ENCODE measurements around the gene CDK15.

CDK15 gene

DNA sequence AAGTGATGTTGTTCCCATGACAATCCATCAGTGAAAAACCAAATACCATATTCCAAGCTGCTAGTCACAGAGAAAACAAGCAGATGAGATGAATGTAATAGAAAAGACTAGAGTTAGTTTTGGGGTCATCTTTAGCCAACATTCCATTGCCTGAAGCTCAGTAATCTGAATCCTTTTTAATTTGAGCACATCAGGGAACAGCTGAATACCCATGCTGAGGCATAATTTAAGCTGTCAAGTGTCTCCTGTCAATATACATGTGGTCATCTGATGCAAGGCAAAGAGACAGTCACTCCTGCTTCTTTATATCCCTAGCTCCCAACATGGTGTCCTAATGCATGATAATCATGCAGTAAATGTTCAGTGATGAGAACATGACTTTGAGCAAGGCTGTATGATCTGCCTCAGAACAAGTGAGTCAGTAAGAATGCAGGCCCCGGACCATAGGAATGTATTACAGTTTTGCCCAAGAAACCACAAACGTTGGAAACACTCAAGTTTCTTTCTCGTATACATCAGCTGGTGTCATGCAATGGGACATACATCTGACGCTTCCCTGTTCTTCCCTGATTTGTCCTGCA is 48.0 kb downstream of the CDK15 start:
- Histone ChIP-seq H3K36me3 (ENCODE audit: control insufficient read depth, insufficient read depth, low read length, severe bottlenecking) (no peaks in the 10 kb centered on the region), H3K27me3 (replicated peaks; ENCODE audit: control insufficient read depth, insufficient read depth, low read length) (no peaks in the 10 kb centered on the region), H3K9me3 (ENCODE audit: control insufficient read depth, low read length) (no peaks in the 10 kb centered on the region), H3K4me1 (ENCODE audit: control insufficient read depth, insufficient read depth, low read length) (peaks cover 9% of the 10 kb centered on the region), H3K9ac (ENCODE audit: low read length) (no peak overlapping the region), H3K4me3 (ENCODE audit: low read length) (no peak overlapping the region)
- DNase-seq (ENCODE audit: low read depth) = peak; percentile 96

- Histone ChIP-seq H3K36me3 (ENCODE audit: control insufficient read depth, insufficient read depth, low read length, severe bottlenecking) (no peaks in the 10 kb centered on the region), H3K4me3 (ENCODE audit: low read length) (no peak overlapping the region), H3K4me1 (ENCODE audit: control insufficient read depth, insufficient read depth, low read length) (peaks cover 9% of the 10 kb centered on the region), H3K9me3 (ENCODE audit: control insufficient read depth, low read length) (no peaks in the 10 kb centered on the region), H3K27me3 (replicated peaks; ENCODE audit: control insufficient read depth, insufficient read depth, low read length) (no peaks in the 10 kb centered on the region), H3K9ac (ENCODE audit: low read length) (no peak overlapping the region)
- DNase-seq (ENCODE audit: low read depth) = peak; percentile 55
Observed at GRCh38 chr2:201854841-201855240, 48.5 kb downstream of the CDK15 start.

- Histone ChIP-seq H3K9me3 (ENCODE audit: control insufficient read depth, low read length) (no peaks in the 10 kb centered on the region), H3K27me3 (replicated peaks; ENCODE audit: control insufficient read depth, insufficient read depth, low read length) (no peaks in the 10 kb centered on the region), H3K36me3 (ENCODE audit: control insufficient read depth, insufficient read depth, low read length, severe bottlenecking) (no peaks in the 10 kb centered on the region), H3K4me1 (ENCODE audit: control insufficient read depth, insufficient read depth, low read length) (peaks cover 9% of the 10 kb centered on the region), H3K4me3 (ENCODE audit: low read length) (no peak overlapping the region), H3K9ac (ENCODE audit: low read length) (no peak overlapping the region)
- no peak for DNase-seq (ENCODE audit: low read depth)
Observed at GRCh38 chr2:201855356-201855755, 49.0 kb downstream of the CDK15 start.

GRCh38 chr2:201857326-201857725 is 51.0 kb downstream of the CDK15 start:
- H3K4me1 ChIP-seq (ENCODE audit: control insufficient read depth, insufficient read depth, low read length) = peaks cover 9% of the 10 kb centered on the region
- H3K9ac ChIP-seq (ENCODE audit: low read length) = no peak overlapping the region
- H3K9me3 ChIP-seq (ENCODE audit: control insufficient read depth, low read length) = no peaks in the 10 kb centered on the region
- no peak overlapping the region for H3K4me3 ChIP-seq (ENCODE audit: low read length)
- H3K36me3 ChIP-seq (ENCODE audit: control insufficient read depth, insufficient read depth, low read length, severe bottlenecking) = no peaks in the 10 kb centered on the region
- no peak for DNase-seq (ENCODE audit: low read depth)
- H3K27me3 ChIP-seq (replicated peaks; ENCODE audit: control insufficient read depth, insufficient read depth, low read length) = no peaks in the 10 kb centered on the region

- no peak for DNase-seq (ENCODE audit: low read depth)
- Histone ChIP-seq H3K9me3 (ENCODE audit: control insufficient read depth, low read length) (no peaks in the 10 kb centered on the region), H3K27me3 (replicated peaks; ENCODE audit: control insufficient read depth, insufficient read depth, low read length) (no peaks in the 10 kb centered on the region), H3K4me1 (ENCODE audit: control insufficient read depth, insufficient read depth, low read length) (peaks cover 9% of the 10 kb centered on the region), H3K9ac (ENCODE audit: low read length) (no peak overlapping the region), H3K4me3 (ENCODE audit: low read length) (no peak overlapping the region), H3K36me3 (ENCODE audit: control insufficient read depth, insufficient read depth, low read length, severe bottlenecking) (no peaks in the 10 kb centered on the region)
Observed at GRCh38 chr2:201858281-201859184, 52.2 kb downstream of the CDK15 start.

DNA sequence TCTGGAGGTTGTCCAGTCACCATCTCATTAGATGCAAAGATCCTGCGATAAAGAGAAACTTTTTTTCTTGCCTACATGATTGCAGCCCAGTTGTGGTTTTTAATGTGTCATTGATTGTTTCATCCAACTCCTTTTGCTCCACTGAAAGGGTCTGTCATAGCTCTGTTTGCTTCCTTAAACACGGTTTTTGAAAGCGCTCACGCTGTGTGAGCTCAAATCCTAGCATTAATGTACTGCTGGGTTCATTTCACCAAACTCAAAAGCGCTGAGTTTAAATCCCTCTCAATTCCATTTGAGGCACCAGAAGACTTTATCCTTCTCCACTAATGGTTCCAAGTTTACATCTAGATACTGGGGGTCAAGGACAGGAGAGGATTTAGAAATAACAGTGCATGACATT is 53.6 kb downstream of the CDK15 start:
- no peaks in the 10 kb centered on the region for H3K9me3 ChIP-seq (ENCODE audit: control insufficient read depth, low read length)
- no peak overlapping the region for H3K9ac ChIP-seq (ENCODE audit: low read length)
- no peaks in the 10 kb centered on the region for H3K36me3 ChIP-seq (ENCODE audit: control insufficient read depth, insufficient read depth, low read length, severe bottlenecking)
- H3K4me1 ChIP-seq (ENCODE audit: control insufficient read depth, insufficient read depth, low read length) = peaks cover under 1% of the 10 kb centered on the region
- no peak overlapping the region for H3K4me3 ChIP-seq (ENCODE audit: low read length)
- DNase-seq (ENCODE audit: low read depth) = peak; percentile 60
- no peaks in the 10 kb centered on the region for H3K27me3 ChIP-seq (replicated peaks; ENCODE audit: control insufficient read depth, insufficient read depth, low read length)

DNA sequence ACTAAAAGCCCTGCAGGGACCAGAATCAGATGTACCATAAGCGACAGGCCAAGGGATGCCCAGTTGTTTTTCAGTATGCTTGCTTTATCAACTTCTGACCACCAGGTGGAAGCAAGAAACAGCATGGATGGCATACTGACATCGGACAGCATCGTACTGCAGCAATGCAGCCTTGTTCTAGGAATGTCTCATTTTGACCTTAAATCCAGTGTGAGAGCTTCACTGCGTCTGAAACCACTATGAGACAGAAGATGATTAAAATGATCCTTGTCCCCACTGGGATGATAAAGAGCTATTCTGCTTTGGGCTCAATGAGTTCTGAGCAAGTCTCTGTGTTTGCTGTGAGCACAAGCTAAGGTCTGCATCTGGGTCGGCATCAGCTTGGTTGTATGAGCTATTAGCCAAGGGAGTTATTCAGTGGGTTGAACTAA is 54.3 kb downstream of the CDK15 start:
- Histone ChIP-seq H3K4me1 (ENCODE audit: control insufficient read depth, insufficient read depth, low read length) (no peaks in the 10 kb centered on the region), H3K9me3 (ENCODE audit: control insufficient read depth, low read length) (no peaks in the 10 kb centered on the region), H3K4me3 (ENCODE audit: low read length) (no peak overlapping the region), H3K9ac (ENCODE audit: low read length) (no peak overlapping the region), H3K36me3 (ENCODE audit: control insufficient read depth, insufficient read depth, low read length, severe bottlenecking) (no peaks in the 10 kb centered on the region), H3K27me3 (replicated peaks; ENCODE audit: control insufficient read depth, insufficient read depth, low read length) (no peaks in the 10 kb centered on the region)
- DNase-seq (ENCODE audit: low read depth) = peak; percentile 91

GRCh38 chr2:201862843-201863242 is 56.5 kb downstream of the CDK15 start:
- no peak for DNase-seq (ENCODE audit: low read depth)

DNA sequence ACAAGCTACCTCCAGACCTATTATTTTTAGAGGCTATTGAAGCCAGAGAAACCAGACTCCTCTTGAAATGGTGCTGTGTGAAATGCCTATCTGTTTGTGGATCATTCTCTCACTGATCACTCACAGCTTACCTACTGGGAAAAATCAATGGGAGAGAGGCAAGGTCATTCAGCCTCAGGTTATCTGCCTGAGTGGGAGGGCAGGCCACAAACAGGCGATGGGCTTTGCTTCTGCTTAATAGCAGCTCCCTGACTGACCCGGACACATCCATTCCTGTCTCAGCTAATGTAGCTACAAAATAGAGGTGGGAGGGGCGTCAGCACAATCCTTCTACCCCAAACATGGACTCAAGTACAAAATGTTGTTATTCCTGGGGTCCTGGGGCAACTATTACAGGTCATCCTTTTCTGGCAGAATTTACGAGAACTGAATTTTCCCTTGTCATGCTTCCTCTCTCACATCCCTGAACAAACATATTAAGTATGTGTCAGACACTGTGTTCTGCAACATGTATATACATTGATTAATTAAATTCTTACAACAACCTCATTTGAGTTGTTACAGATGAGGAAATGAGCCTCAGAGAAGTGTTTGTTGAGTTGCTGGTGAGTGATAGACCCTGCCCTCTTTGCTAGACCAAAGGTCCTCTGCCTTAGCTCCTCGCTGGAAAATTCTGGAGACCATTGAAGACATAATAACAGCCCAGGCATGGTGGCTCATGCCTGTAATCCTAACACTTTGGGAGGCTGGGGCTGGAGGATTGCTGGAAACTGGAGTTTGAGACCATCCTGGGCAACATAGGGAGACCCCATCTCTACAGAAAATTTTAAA is 60.5 kb downstream of the CDK15 start:
- H3K4me3 ChIP-seq (ENCODE audit: low read length) = no peak overlapping the region
- no peaks in the 10 kb centered on the region for H3K4me1 ChIP-seq (ENCODE audit: control insufficient read depth, insufficient read depth, low read length)
- H3K36me3 ChIP-seq (ENCODE audit: control insufficient read depth, insufficient read depth, low read length, severe bottlenecking) = no peaks in the 10 kb centered on the region
- no peak overlapping the region for H3K9ac ChIP-seq (ENCODE audit: low read length)
- H3K27me3 ChIP-seq (replicated peaks; ENCODE audit: control insufficient read depth, insufficient read depth, low read length) = no peaks in the 10 kb centered on the region
- no peak for DNase-seq (ENCODE audit: low read depth)
- H3K9me3 ChIP-seq (ENCODE audit: control insufficient read depth, low read length) = no peaks in the 10 kb centered on the region

More at GRCh38 chr2:201862843-201863242, 56.5 kb downstream of the CDK15 start:
- H3K9me3 ChIP-seq (ENCODE audit: control insufficient read depth, low read length) = no peaks in the 10 kb centered on the region
- no peaks in the 10 kb centered on the region for H3K27me3 ChIP-seq (replicated peaks; ENCODE audit: control insufficient read depth, insufficient read depth, low read length)
- H3K4me1 ChIP-seq (ENCODE audit: control insufficient read depth, insufficient read depth, low read length) = no peaks in the 10 kb centered on the region
- no peak overlapping the region for H3K4me3 ChIP-seq (ENCODE audit: low read length)
- no peak overlapping the region for H3K9ac ChIP-seq (ENCODE audit: low read length)
- no peaks in the 10 kb centered on the region for H3K36me3 ChIP-seq (ENCODE audit: control insufficient read depth, insufficient read depth, low read length, severe bottlenecking)

DNA sequence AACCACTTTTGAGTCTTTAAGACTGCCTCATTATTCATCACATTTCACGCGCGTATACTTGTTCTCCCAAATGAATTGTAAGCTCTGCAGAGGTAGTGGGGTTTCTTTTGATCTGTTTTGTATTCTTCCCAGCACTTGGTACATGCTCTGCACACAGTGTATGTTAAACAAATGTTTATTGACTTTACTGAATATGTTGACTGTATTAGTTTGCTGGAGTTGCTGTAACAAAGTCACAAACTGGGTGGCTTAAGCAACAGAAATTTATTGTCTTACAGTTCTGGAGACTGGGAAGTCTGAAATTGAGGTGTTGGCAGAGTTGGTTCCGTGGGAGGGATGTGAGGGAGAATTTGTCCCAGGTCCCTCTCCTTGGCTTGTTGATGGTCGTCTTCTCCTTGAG is 65.1 kb downstream of the CDK15 start:
- H3K4me1 ChIP-seq (ENCODE audit: control insufficient read depth, insufficient read depth, low read length) = no peaks in the 10 kb centered on the region
- H3K9me3 ChIP-seq (ENCODE audit: control insufficient read depth, low read length) = no peaks in the 10 kb centered on the region
- no peak overlapping the region for H3K4me3 ChIP-seq (ENCODE audit: low read length)
- H3K36me3 ChIP-seq (ENCODE audit: control insufficient read depth, insufficient read depth, low read length, severe bottlenecking) = no peaks in the 10 kb centered on the region
- no peak overlapping the region for H3K9ac ChIP-seq (ENCODE audit: low read length)
- no peaks in the 10 kb centered on the region for H3K27me3 ChIP-seq (replicated peaks; ENCODE audit: control insufficient read depth, insufficient read depth, low read length)
- no peak for DNase-seq (ENCODE audit: low read depth)

- no peaks in the 10 kb centered on the region for H3K27me3 ChIP-seq (replicated peaks; ENCODE audit: control insufficient read depth, insufficient read depth, low read length)
- H3K36me3 ChIP-seq (ENCODE audit: control insufficient read depth, insufficient read depth, low read length, severe bottlenecking) = no peaks in the 10 kb centered on the region
- H3K4me3 ChIP-seq (ENCODE audit: low read length) = no peak overlapping the region
- no peak overlapping the region for H3K9ac ChIP-seq (ENCODE audit: low read length)
- H3K9me3 ChIP-seq (ENCODE audit: control insufficient read depth, low read length) = no peaks in the 10 kb centered on the region
- DNase-seq (ENCODE audit: low read depth) = no peak
- H3K4me1 ChIP-seq (ENCODE audit: control insufficient read depth, insufficient read depth, low read length) = no peaks in the 10 kb centered on the region
Observed at GRCh38 chr2:201872591-201872990, 66.3 kb downstream of the CDK15 start.
